CD14-positive monocyte (primary cell): Measurements from ENCODE around the gene ZNF883. TPM values are rescaled to one million over a fixed set of nuclear protein-coding genes. Genes with fewer than 3 reads are reported as not detected.

Experiments used
- DNase-seq, 3 donors: peaks; one replicate each; pipeline ENCODE4 v3.0.0-alpha.2; 2011 to 2022
- H2AFZ ChIP-seq: 2 replicates; pipeline ENCODE4 v1.6.0; 2012; ENCODE audit warnings: mild to moderate bottlenecking, low read depth, low read length, inconsistent platforms; ENCODE audit not compliant: insufficient read depth, poor library complexity, severe bottlenecking
- H3K27ac ChIP-seq, 2 donors: 1 replicate in 1 of 2; 2 replicates in 1 of 2; pipeline ENCODE4 v1.5.1; 2012 to 2013; ENCODE audit warnings: low read length in 2 of 2, control low read depth in 1 of 2, inconsistent platforms in 1 of 2, low read depth in 1 of 2, mild to moderate bottlenecking in 1 of 2
- H3K27me3 ChIP-seq, 2 donors: one replicate each; pipeline versions ENCODE4 v1.6.0 to v1.6.1; 2011 to 2013; ENCODE audit warnings: low read length in 2 of 2; ENCODE audit not compliant: control insufficient read depth in 2 of 2, insufficient read depth in 2 of 2
- H3K36me3 ChIP-seq, 2 donors: replicated peaks in 1 of 2; 1 replicate in 1 of 2; 2 replicates in 1 of 2; pipeline versions ENCODE4 v1.5.1 to v1.6.1; 2012 to 2013; ENCODE audit warnings: low read length in 2 of 2, control low read depth in 1 of 2, inconsistent platforms in 1 of 2, mild to moderate bottlenecking in 1 of 2; ENCODE audit not compliant: insufficient read depth in 2 of 2, control insufficient read depth in 1 of 2
- H3K4me1 ChIP-seq, 2 donors: 1 replicate in 1 of 2; 2 replicates in 1 of 2; pipeline versions ENCODE4 v1.5.1 to v1.6.1; 2012 to 2013; ENCODE audit warnings: low read length in 2 of 2, control low read depth in 1 of 2, inconsistent platforms in 1 of 2, mild to moderate bottlenecking in 1 of 2, moderate library complexity in 1 of 2; ENCODE audit not compliant: insufficient read depth in 2 of 2, control insufficient read depth in 1 of 2
- H3K4me2 ChIP-seq: replicated peaks from 2 replicates; pipeline ENCODE3; 2012; ENCODE audit warnings: low read length, moderate library complexity, mild to moderate bottlenecking; ENCODE audit not compliant: poor library complexity, severe bottlenecking; ENCODE audit errors: extremely low read depth
- H3K4me3 ChIP-seq, 3 experiments: fragments of 200-600 bp in 1 of 3; sonication (generic) in 1 of 3; replicated peaks in 1 of 3; 1 replicate in 2 of 3; 2 replicates in 1 of 3; pipeline ENCODE4 v1.5.1; 2011 to 2013; ENCODE audit warnings: low read length in 3 of 3, mild to moderate bottlenecking in 3 of 3, control low read depth in 2 of 3, low read depth in 2 of 3, inconsistent platforms in 1 of 3, moderate library complexity in 1 of 3
- H3K79me2 ChIP-seq: 2 replicates; pipeline ENCODE4 v1.6.0; 2012; ENCODE audit warnings: mild to moderate bottlenecking, control low read depth, inconsistent platforms, low read length, moderate library complexity; ENCODE audit not compliant: insufficient read depth
- H3K9ac ChIP-seq: 2 replicates; pipeline ENCODE4 v1.6.0; 2017; ENCODE audit warnings: low read length, mild to moderate bottlenecking; ENCODE audit not compliant: insufficient read depth, poor library complexity, severe bottlenecking
- H3K9me3 ChIP-seq, 2 donors: replicated peaks in 1 of 2; 1 replicate in 1 of 2; 2 replicates in 1 of 2; pipeline versions ENCODE4 v1.5.1 to v1.6.1; 2012 to 2013; ENCODE audit warnings: low read length in 2 of 2, control low read depth in 1 of 2; ENCODE audit not compliant: control insufficient read depth in 1 of 2, insufficient read depth in 1 of 2
- H4K20me1 ChIP-seq: 2 replicates; pipeline ENCODE4 v1.6.0; 2012; ENCODE audit warnings: mild to moderate bottlenecking, low read length, control low read depth, moderate library complexity; ENCODE audit not compliant: insufficient read depth
- H3K27ac Mint-ChIP-seq, 7 donors: one replicate each; pipeline ENCODE4 v1.8.0; 2020; ENCODE audit warnings: mild to moderate bottlenecking in 7 of 7, mixed read lengths in 7 of 7, moderate library complexity in 6 of 7, inconsistent platforms in 2 of 7
- H3K27me3 Mint-ChIP-seq, 3 donors: one replicate each; pipeline ENCODE4 v1.8.0; 2021 to 2022; ENCODE audit warnings: low read depth in 3 of 3, mild to moderate bottlenecking in 3 of 3, mixed read lengths in 3 of 3, moderate library complexity in 3 of 3, inconsistent platforms in 1 of 3
- H3K36me3 Mint-ChIP-seq, 2 donors: one replicate each; pipeline ENCODE4 v1.8.0; 2020; ENCODE audit warnings: mixed read lengths in 2 of 2, inconsistent platforms in 1 of 2, mild to moderate bottlenecking in 1 of 2
- H3K4me1 Mint-ChIP-seq: one replicate; pipeline ENCODE4 v1.8.0; 2020; ENCODE audit warnings: mild to moderate bottlenecking, mixed read lengths
- H3K4me3 Mint-ChIP-seq, 2 donors: one replicate each; pipeline ENCODE4 v1.8.0; 2020; ENCODE audit warnings: mild to moderate bottlenecking in 2 of 2, mixed read lengths in 2 of 2, moderate library complexity in 1 of 2
- H3K9me3 Mint-ChIP-seq, 7 donors: one replicate each; pipeline ENCODE4 v1.8.0; 2020 to 2022; ENCODE audit warnings: mixed read lengths in 7 of 7, mild to moderate bottlenecking in 6 of 7, moderate library complexity in 6 of 7, inconsistent platforms in 2 of 7
- CTCF ChIP-seq: fragments of 200-600 bp; IDR thresholded peaks from one replicate; pipeline ENCODE4 v1.8.0; 2022; ENCODE audit warnings: antibody characterized with exemption, mild to moderate bottlenecking
- WGBS: methylation state at CpG from one replicate; pipeline ENCODE4 v1.1.5; 2013; ENCODE audit warnings: missing lambda C conversion rate; ENCODE audit not compliant: insufficient coverage; 5-methylcytosine and 5-hydroxymethylcytosine counted together
- intact Hi-C, 2 donors: fragments of 100-400 bp; cut with micrococcal nuclease; formaldehyde crosslinking; loops; one replicate each; pipeline versions ENCODE4 v1.15.0 to v1.15.1; 2023
- polyA plus RNA-seq, 3 donors: library from polyadenylated mRNA; depleted of rRNA in 1 of 3; unstranded in 2 of 3; stranded (reverse) in 1 of 3; fragments of 300-500 nt in 2 of 3; fragments of >200 nt in 1 of 3; fragmentation: Illumina TruSeq in 2 of 3; gene quantifications; 1 replicate in 2 of 3; 2 replicates in 1 of 3; pipeline ENCODE4 v1.2.3, GENCODE V29; 2012 to 2021

The ZNF883 gene
- polyA plus RNA-seq, 3 donors: 0.14 to 0.29 TPM; not detected in 1

GRCh38 chr9:112971415-112971814, 40.6 kb downstream of the ZNF883 start:
- H3K36me3 ChIP-seq: no peaks in the 10 kb centered on the region
- DNase-seq: peak; percentile 2 to 16 (median 4)
- no peaks in the 10 kb centered on the region for H4K20me1 ChIP-seq
- WGBS: 57% methylated on average over 3 of the region's 5 CpGs
- Mint-ChIP-seq H3K27me3 (peaks cover 6 to 25% (median 8%) of the 10 kb centered on the region in 3 donors), H3K4me3 (no peak overlapping the region), H3K9me3 (peaks cover 5 to 30% (median 25%) of the 10 kb centered on the region in 7 donors), H3K27ac (no peak overlapping the region), H3K4me1 (no peaks in the 10 kb centered on the region), H3K36me3 (no peaks in the 10 kb centered on the region)
- peak; percentile 43 for TF ChIP-seq CTCF
- no peaks in the 10 kb centered on the region for H3K79me2 ChIP-seq
- peaks cover 2% of the 10 kb centered on the region in 2 donors for H3K27me3 ChIP-seq
- intact Hi-C loops: no loop called here
- H3K9me3 ChIP-seq: peaks cover 8 to 10% of the 10 kb centered on the region in 2 donors
- no peaks in the 10 kb centered on the region for H3K4me1 ChIP-seq
- H3K9ac ChIP-seq: no peak overlapping the region
- H3K4me3 ChIP-seq: no peak overlapping the region
- no peak overlapping the region for H3K27ac ChIP-seq
- H2AFZ ChIP-seq: no peak overlapping the region
- no peak overlapping the region for H3K4me2 ChIP-seq

DNA sequence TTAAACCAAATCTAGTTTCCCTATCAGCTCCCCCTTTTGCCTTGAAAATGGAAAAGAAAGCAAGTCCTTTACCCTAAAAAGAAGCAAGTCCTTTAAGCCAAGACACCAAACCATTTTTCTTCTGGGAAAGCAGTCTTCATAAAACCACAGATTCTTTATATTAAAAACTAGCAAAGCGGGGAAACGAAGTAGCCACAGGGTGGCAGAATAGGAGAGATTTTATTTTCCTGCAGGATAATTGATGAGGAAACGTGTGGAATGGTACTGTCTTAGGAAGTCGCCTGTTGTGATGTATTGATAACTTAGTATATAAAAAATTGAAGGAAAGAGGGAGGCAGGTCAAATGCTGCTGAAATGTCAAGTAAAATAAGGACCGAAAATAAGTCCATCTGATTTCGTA, 41.1 kb downstream of the ZNF883 start:
- TF ChIP-seq CTCF: no peak
- Histone ChIP-seq H3K9ac (no peak overlapping the region), H3K4me3 (no peak overlapping the region), H3K79me2 (no peaks in the 10 kb centered on the region), H3K27me3 (peaks cover 2% of the 10 kb centered on the region in 2 donors), H3K4me1 (no peaks in the 10 kb centered on the region), H3K9me3 (peaks cover 4 to 6% of the 10 kb centered on the region in 2 donors), H4K20me1 (no peaks in the 10 kb centered on the region), H3K36me3 (no peaks in the 10 kb centered on the region), H2AFZ (no peak overlapping the region), H3K27ac (no peak overlapping the region), H3K4me2 (no peak overlapping the region)
- WGBS: 96% methylated on average over 5 of the region's 6 CpGs
- no peaks in the 10 kb centered on the region for H3K36me3 Mint-ChIP-seq
- DNase-seq: no peak
- intact Hi-C loops: no loop called here
- H3K4me3 Mint-ChIP-seq: peak overlapping the region in 1 of 2 donors; percentile 0
- no peak overlapping the region for H3K27ac Mint-ChIP-seq
- no peaks in the 10 kb centered on the region for H3K4me1 Mint-ChIP-seq
- peaks cover 6 to 25% (median 8%) of the 10 kb centered on the region in 3 donors for H3K27me3 Mint-ChIP-seq
- H3K9me3 Mint-ChIP-seq: peaks cover 5 to 29% (median 22%) of the 10 kb centered on the region in 7 donors
